ENCODE measurements around the gene TNS4. TPM values are rescaled to one million over a fixed set of nuclear protein-coding genes. Genes with fewer than 3 reads are reported as not detected.

Gene TNS4
- total RNA-seq, 1 donor from 2014 or later = not detected

GRCh38 chr17:40451420-40451819 lies 50.0 kb downstream of the TNS4 start:
- Mint-ChIP-seq H3K4me3 (ENCODE audit: low read depth) (no peak overlapping the region), H3K9me3 (ENCODE audit: low read depth) (no peaks in the 10 kb centered on the region), H3K27ac (no peak overlapping the region), H3K27me3 (peaks cover 6% of the 10 kb centered on the region), H3K36me3 (ENCODE audit: insufficient read depth) (peaks cover 3% of the 10 kb centered on the region), H3K4me1 (ENCODE audit: low read depth) (peaks cover 4% of the 10 kb centered on the region)
- TF ChIP-seq, protein P1, sequence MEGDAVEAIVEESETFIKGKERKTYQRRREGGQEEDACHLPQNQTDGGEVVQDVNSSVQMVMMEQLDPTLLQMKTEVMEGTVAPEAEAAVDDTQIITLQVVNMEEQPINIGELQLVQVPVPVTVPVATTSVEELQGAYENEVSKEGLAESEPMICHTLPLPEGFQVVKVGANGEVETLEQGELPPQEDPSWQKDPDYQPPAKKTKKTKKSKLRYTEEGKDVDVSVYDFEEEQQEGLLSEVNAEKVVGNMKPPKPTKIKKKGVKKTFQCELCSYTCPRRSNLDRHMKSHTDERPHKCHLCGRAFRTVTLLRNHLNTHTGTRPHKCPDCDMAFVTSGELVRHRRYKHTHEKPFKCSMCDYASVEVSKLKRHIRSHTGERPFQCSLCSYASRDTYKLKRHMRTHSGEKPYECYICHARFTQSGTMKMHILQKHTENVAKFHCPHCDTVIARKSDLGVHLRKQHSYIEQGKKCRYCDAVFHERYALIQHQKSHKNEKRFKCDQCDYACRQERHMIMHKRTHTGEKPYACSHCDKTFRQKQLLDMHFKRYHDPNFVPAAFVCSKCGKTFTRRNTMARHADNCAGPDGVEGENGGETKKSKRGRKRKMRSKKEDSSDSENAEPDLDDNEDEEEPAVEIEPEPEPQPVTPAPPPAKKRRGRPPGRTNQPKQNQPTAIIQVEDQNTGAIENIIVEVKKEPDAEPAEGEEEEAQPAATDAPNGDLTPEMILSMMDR (IDR thresholded peaks at IDR 0.05; ENCODE audit: unreplicated experiment) = no peak
- DNase-seq (ENCODE audit: low spot score, unreplicated experiment) = no peak

GRCh38 chr17:40450175-40450574 lies 51.2 kb downstream of the TNS4 start:
- H3K4me1 Mint-ChIP-seq (ENCODE audit: low read depth) = peaks cover 4% of the 10 kb centered on the region
- H3K36me3 Mint-ChIP-seq (ENCODE audit: insufficient read depth) = no peaks in the 10 kb centered on the region
- DNase-seq (ENCODE audit: low spot score, unreplicated experiment) = no peak
- H3K27ac Mint-ChIP-seq = no peak overlapping the region
- TF ChIP-seq, protein P1 (IDR thresholded peaks at IDR 0.05; ENCODE audit: unreplicated experiment) = peak; percentile 57
- H3K9me3 Mint-ChIP-seq (ENCODE audit: low read depth) = no peaks in the 10 kb centered on the region
- H3K27me3 Mint-ChIP-seq = peaks cover 8% of the 10 kb centered on the region
- no peak overlapping the region for H3K4me3 Mint-ChIP-seq (ENCODE audit: low read depth)

GRCh38 chr17:40448639-40449261 lies 52.7 kb downstream of the TNS4 start:
- TF ChIP-seq, protein P1 (IDR thresholded peaks at IDR 0.05; ENCODE audit: unreplicated experiment) = no peak
- Mint-ChIP-seq H3K27ac (no peak overlapping the region), H3K27me3 (peaks cover 22% of the 10 kb centered on the region), H3K4me1 (ENCODE audit: low read depth) (peaks cover 7% of the 10 kb centered on the region), H3K9me3 (ENCODE audit: low read depth) (no peaks in the 10 kb centered on the region), H3K36me3 (ENCODE audit: insufficient read depth) (no peaks in the 10 kb centered on the region), H3K4me3 (ENCODE audit: low read depth) (no peak overlapping the region)
- DNase-seq (ENCODE audit: low spot score, unreplicated experiment) = no peak

- H3K36me3 Mint-ChIP-seq (ENCODE audit: insufficient read depth) = no peaks in the 10 kb centered on the region
- TF ChIP-seq, protein P1 (IDR thresholded peaks at IDR 0.05; ENCODE audit: unreplicated experiment) = no peak
- H3K4me3 Mint-ChIP-seq (ENCODE audit: low read depth) = no peak overlapping the region
- no peak overlapping the region for H3K27ac Mint-ChIP-seq
- H3K4me1 Mint-ChIP-seq (ENCODE audit: low read depth) = peaks cover 7% of the 10 kb centered on the region
- no peak for DNase-seq (ENCODE audit: low spot score, unreplicated experiment)
- peaks cover 22% of the 10 kb centered on the region for H3K27me3 Mint-ChIP-seq
- H3K9me3 Mint-ChIP-seq (ENCODE audit: low read depth) = no peaks in the 10 kb centered on the region
Observed at GRCh38 chr17:40448213-40448638, 53.2 kb downstream of the TNS4 start.

- DNase-seq (ENCODE audit: low spot score, unreplicated experiment) = no peak
- Mint-ChIP-seq H3K9me3 (ENCODE audit: low read depth) (no peaks in the 10 kb centered on the region), H3K27ac (no peak overlapping the region), H3K4me1 (ENCODE audit: low read depth) (peaks cover 7% of the 10 kb centered on the region), H3K36me3 (ENCODE audit: insufficient read depth) (no peaks in the 10 kb centered on the region), H3K27me3 (peaks cover 22% of the 10 kb centered on the region), H3K4me3 (ENCODE audit: low read depth) (no peak overlapping the region)
- TF ChIP-seq, protein P1 (IDR thresholded peaks at IDR 0.05; ENCODE audit: unreplicated experiment) = no peak
Observed at GRCh38 chr17:40447806-40448205, 53.6 kb downstream of the TNS4 start.

All from progenitor cell of endocrine pancreas (in vitro differentiated cells).